Neutrophil (primary cell): ENCODE data around the gene ORAI1.

ENCODE experiments used
- H3K27ac ChIP-seq: fragments of 200-600 bp; sonication (generic); 2 replicates; pipeline ENCODE4 v1.5.1; 2016; ENCODE audit warnings: mild to moderate bottlenecking, moderate library complexity
- H3K27me3 ChIP-seq: fragments of 200-600 bp; sonication (generic); 2 replicates; pipeline ENCODE4 v1.6.0; 2016; ENCODE audit warnings: mild to moderate bottlenecking
- H3K36me3 ChIP-seq: fragments of 200-600 bp; sonication (generic); 2 replicates; pipeline ENCODE4 v1.5.1; 2017
- H3K4me1 ChIP-seq, 2 experiments: fragments of 200-600 bp in 1 of 2; sonication (generic) in 1 of 2; 1 replicate in 1 of 2; 2 replicates in 1 of 2; pipeline versions ENCODE4 v1.5.1 to v1.6.1; 2013 to 2016; ENCODE audit warnings: low read depth in 1 of 2, low read length in 1 of 2, mild to moderate bottlenecking in 1 of 2, moderate library complexity in 1 of 2; ENCODE audit not compliant: control insufficient read depth in 1 of 2, insufficient read depth in 1 of 2
- H3K4me3 ChIP-seq, 2 experiments: fragments of 200-600 bp in 1 of 2; sonication (generic) in 1 of 2; 1 replicate in 1 of 2; 2 replicates in 1 of 2; pipeline ENCODE4 v1.5.1; 2013 to 2016; ENCODE audit warnings: low read depth in 1 of 2, low read length in 1 of 2, mild to moderate bottlenecking in 1 of 2, moderate library complexity in 1 of 2
- H3K9me3 ChIP-seq: fragments of 200-600 bp; sonication (generic); 2 replicates; pipeline ENCODE4 v1.5.1; 2016
- TF ChIP-seq, protein P1 (sequence below): fragments of 200-600 bp; sonication (generic); IDR thresholded peaks from 2 replicates; pipeline ENCODE4 v1.5.1; 2016; ENCODE audit warnings: antibody characterized with exemption

The ORAI1 gene

DNA sequence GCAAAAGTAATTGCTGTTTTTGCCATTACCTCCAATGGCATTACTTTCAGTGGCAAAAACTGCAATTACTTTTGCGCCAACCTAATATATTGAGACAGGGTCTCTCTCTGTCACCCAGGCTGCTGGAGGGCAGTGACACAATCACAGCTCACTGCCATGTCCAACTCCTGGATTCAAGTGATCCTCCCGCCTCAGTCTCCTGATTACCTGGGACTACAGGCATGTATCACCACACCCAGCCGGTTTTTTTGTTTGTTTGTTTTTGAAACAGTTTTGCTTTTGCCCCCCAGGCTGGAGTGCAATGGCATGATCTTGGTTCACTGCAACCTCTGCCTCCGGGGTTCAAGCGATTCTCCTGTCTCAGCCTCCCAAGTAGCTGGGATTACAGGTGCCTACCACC, 29.8 kb upstream of the ORAI1 start:
- H3K4me3 ChIP-seq = no peak overlapping the region
- TF ChIP-seq, protein P1, sequence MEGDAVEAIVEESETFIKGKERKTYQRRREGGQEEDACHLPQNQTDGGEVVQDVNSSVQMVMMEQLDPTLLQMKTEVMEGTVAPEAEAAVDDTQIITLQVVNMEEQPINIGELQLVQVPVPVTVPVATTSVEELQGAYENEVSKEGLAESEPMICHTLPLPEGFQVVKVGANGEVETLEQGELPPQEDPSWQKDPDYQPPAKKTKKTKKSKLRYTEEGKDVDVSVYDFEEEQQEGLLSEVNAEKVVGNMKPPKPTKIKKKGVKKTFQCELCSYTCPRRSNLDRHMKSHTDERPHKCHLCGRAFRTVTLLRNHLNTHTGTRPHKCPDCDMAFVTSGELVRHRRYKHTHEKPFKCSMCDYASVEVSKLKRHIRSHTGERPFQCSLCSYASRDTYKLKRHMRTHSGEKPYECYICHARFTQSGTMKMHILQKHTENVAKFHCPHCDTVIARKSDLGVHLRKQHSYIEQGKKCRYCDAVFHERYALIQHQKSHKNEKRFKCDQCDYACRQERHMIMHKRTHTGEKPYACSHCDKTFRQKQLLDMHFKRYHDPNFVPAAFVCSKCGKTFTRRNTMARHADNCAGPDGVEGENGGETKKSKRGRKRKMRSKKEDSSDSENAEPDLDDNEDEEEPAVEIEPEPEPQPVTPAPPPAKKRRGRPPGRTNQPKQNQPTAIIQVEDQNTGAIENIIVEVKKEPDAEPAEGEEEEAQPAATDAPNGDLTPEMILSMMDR = no peak
- H3K36me3 ChIP-seq = no peaks in the 10 kb centered on the region
- H3K27me3 ChIP-seq = no peaks in the 10 kb centered on the region
- no peak overlapping the region for H3K27ac ChIP-seq
- no peaks in the 10 kb centered on the region for H3K9me3 ChIP-seq
- no peaks in the 10 kb centered on the region for H3K4me1 ChIP-seq

DNA sequence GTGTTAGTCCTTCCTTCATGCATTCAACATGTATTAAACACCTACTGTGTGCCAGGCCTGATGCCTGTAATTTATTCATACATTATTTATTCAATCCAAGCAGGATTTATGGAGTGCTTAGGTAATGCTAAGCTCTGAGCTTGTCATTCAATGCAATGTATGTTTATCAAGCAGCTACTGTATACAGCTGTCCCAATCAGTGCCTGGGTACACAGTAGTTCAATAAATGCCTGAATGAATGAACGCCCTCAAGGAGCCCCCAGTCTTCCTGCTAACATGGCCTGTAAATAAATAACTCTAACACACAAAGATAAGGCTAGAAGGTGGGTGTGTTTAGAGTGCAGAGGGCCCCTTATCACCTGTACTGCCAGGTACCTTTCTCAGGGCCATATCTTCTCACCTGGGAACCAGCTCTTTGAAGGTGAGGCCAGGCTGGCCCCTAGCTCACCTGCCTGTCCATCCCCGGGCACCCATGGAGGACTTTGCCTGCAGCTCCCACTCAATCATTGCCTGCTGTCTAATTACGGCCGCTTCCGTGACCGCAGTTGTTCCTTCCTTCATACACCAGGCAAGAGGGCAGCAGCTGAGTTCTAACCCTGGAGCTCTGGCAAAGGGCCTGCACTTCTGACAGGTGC, 25.5 kb upstream of the ORAI1 start:
- Histone ChIP-seq H3K4me1 (no peaks in the 10 kb centered on the region), H3K27ac (no peak overlapping the region), H3K27me3 (no peaks in the 10 kb centered on the region), H3K9me3 (no peaks in the 10 kb centered on the region), H3K4me3 (no peak overlapping the region), H3K36me3 (no peaks in the 10 kb centered on the region)
- TF ChIP-seq, protein P1 = no peak

DNA sequence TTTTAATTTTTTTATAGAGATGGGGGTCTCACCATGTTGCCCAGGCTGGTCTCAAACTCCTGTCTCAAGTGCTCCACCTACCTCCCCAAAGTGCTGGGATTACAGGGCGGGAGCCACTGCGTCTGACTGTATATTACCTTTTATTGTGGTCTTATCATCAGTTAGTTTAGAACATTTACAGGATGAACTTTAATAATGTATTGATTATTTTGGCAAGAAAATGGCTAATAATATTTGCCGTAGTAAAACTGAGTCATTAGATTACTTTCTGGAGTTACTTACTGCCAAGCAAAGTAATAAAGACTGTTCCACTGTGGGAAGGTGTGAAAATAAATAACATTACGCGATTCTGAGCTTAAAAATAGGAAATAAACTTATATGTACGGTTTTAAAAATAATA, 23.6 kb upstream of the ORAI1 start:
- Histone ChIP-seq H3K4me1 (no peaks in the 10 kb centered on the region), H3K36me3 (no peaks in the 10 kb centered on the region), H3K27me3 (no peaks in the 10 kb centered on the region), H3K9me3 (no peaks in the 10 kb centered on the region), H3K4me3 (no peak overlapping the region), H3K27ac (no peak overlapping the region)
- TF ChIP-seq, protein P1 = no peak

DNA sequence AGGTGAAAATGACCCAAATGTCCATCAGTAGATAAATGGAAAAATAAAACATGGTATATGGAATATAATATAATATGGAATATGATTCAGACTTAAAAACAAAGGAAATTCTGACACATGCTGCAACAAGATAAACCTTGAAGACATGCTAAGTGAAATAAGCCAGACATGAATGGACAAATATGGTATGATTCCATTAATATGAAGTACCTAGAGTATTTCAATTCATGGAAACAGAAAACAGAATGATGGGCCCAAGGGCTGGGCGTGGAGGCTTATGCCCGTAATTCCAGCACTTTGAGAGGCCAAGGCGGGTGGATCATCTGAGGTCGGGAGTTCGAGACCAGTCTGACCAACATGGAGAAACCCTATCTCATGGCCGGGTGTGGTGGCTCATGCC, 22.7 kb upstream of the ORAI1 start:
- no peak overlapping the region for H3K27ac ChIP-seq
- TF ChIP-seq, protein P1 = no peak
- no peaks in the 10 kb centered on the region for H3K27me3 ChIP-seq
- no peaks in the 10 kb centered on the region for H3K4me1 ChIP-seq
- no peak overlapping the region for H3K4me3 ChIP-seq
- H3K9me3 ChIP-seq = no peaks in the 10 kb centered on the region
- no peaks in the 10 kb centered on the region for H3K36me3 ChIP-seq

DNA sequence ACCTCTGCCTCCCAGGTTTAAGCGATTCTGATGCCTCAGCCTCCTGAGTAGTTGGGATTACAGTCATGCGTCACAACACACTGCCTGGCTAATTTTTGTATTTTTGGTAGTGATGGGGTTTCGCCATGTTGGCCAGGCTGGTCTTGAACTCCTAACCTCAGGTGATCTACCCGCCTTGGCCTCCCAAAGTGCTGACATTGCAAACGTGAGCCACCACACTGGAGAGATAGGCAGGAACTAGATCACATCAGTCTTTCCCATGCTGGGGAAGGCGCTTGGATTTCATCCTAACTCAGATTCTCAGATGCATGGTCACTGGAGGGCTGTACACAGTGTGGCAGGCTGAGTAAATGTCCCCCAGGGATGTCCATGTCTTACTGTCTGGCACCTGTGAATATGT, 18.0 kb upstream of the ORAI1 start:
- Histone ChIP-seq H3K9me3 (no peaks in the 10 kb centered on the region), H3K4me3 (no peak overlapping the region), H3K36me3 (no peaks in the 10 kb centered on the region), H3K4me1 (no peaks in the 10 kb centered on the region), H3K27me3 (no peaks in the 10 kb centered on the region), H3K27ac (no peak overlapping the region)
- TF ChIP-seq, protein P1 = no peak
